GM23338 (cell line): ENCODE data around the gene AOAH. TPM values are rescaled to one million over a fixed set of nuclear protein-coding genes. Genes with fewer than 3 reads are reported as not detected.

Source experiments
- ATAC-seq: fragments of 200-7000 bp; cut with Tn5 transposase; 3 replicates; pipeline ENCODE4 v1.9.1; 2020
- DNase-seq: peaks from one replicate; pipeline ENCODE4 v3.0.0-alpha.2; 2015; ENCODE audit warnings: low spot score
- H2AFZ ChIP-seq: fragments of 200-600 bp; sonication (generic); 2 replicates; pipeline ENCODE4 v1.8.0; 2016; ENCODE audit warnings: antibody characterized with exemption, mild to moderate bottlenecking, moderate library complexity
- H3F3A ChIP-seq: fragments of 200-600 bp; sonication (generic); replicated peaks from 2 replicates; pipeline ENCODE4 v1.8.0; 2017; ENCODE audit warnings: antibody characterized with exemption, mixed run types, low read depth
- H3K27ac ChIP-seq: fragments of 200-600 bp; sonication (generic); 2 replicates; pipeline ENCODE4 v1.6.1; 2016; ENCODE audit warnings: low read depth
- H3K27me3 ChIP-seq: fragments of 200-600 bp; sonication (generic); 2 replicates; pipeline ENCODE4 v1.8.0; 2016; ENCODE audit warnings: mild to moderate bottlenecking, mixed run types, moderate library complexity; ENCODE audit not compliant: insufficient read depth
- H3K36me3 ChIP-seq: fragments of 200-600 bp; sonication (generic); 2 replicates; pipeline ENCODE4 v1.8.0; 2016; ENCODE audit warnings: mild to moderate bottlenecking; ENCODE audit not compliant: insufficient read depth
- H3K4me1 ChIP-seq: fragments of 200-600 bp; sonication (generic); 2 replicates; pipeline ENCODE4 v1.8.0; 2016; ENCODE audit warnings: mild to moderate bottlenecking, moderate library complexity; ENCODE audit not compliant: insufficient read depth
- H3K4me2 ChIP-seq: fragments of 200-600 bp; sonication (generic); 2 replicates; pipeline ENCODE4 v1.7.1; 2017; ENCODE audit warnings: mixed run types
- H3K4me3 ChIP-seq: fragments of 200-600 bp; sonication (generic); 2 replicates; pipeline ENCODE4 v1.6.1; 2016; ENCODE audit warnings: mixed run types
- H3K79me2 ChIP-seq: fragments of 200-600 bp; sonication (generic); replicated peaks from 2 replicates; pipeline ENCODE4 v1.8.0; 2017; ENCODE audit warnings: mild to moderate bottlenecking; ENCODE audit not compliant: insufficient read depth
- H3K9me2 ChIP-seq: fragments of 200-600 bp; sonication (generic); 2 replicates; pipeline ENCODE4 v1.8.0; 2017; ENCODE audit not compliant: insufficient read depth
- H4K20me1 ChIP-seq: fragments of 200-600 bp; sonication (generic); replicated peaks from 2 replicates; pipeline ENCODE4 v1.8.0; 2017; ENCODE audit warnings: mild to moderate bottlenecking; ENCODE audit not compliant: insufficient read depth
- H3K27ac Mint-ChIP-seq: 2 replicates; pipeline ENCODE4 v1.8.0; 2020; ENCODE audit warnings: inconsistent platforms, mild to moderate bottlenecking, moderate library complexity, mixed read lengths
- H3K27me3 Mint-ChIP-seq: 3 replicates; pipeline ENCODE4 v1.8.0; 2022; ENCODE audit warnings: low read depth, mild to moderate bottlenecking, moderate library complexity, mixed read lengths, inconsistent platforms; ENCODE audit not compliant: insufficient read depth, poor library complexity
- H3K36me3 Mint-ChIP-seq: 3 replicates; pipeline ENCODE4 v1.8.0; 2021; ENCODE audit warnings: low read depth, mild to moderate bottlenecking, inconsistent platforms, moderate library complexity, mixed read lengths
- H3K4me1 Mint-ChIP-seq: 3 replicates; pipeline ENCODE4 v1.8.0; 2020; ENCODE audit warnings: mild to moderate bottlenecking, inconsistent platforms, mixed read lengths
- H3K4me3 Mint-ChIP-seq: 3 replicates; pipeline ENCODE4 v1.8.0; 2021; ENCODE audit warnings: moderate library complexity, mild to moderate bottlenecking, inconsistent platforms, mixed read lengths
- H3K9me3 Mint-ChIP-seq: 3 replicates; pipeline ENCODE4 v1.8.0; 2020; ENCODE audit warnings: moderate library complexity, mild to moderate bottlenecking, inconsistent platforms, mixed read lengths
- CREB1 ChIP-seq: fragments of 250-450 bp; sonication (Bioruptor Pico); IDR thresholded peaks from 2 replicates; pipeline ENCODE4 v1.5.0; 2020; ENCODE audit warnings: low read depth, mild to moderate bottlenecking, moderate library complexity
- CTCF ChIP-seq, 2 experiments: fragments of 200-600 bp in 1 of 2; sonication (generic) in 1 of 2; conservative IDR thresholded peaks; 2 replicates each; pipeline versions ENCODE4 v1.5.1 to v1.6.1; 2016 to 2017; ENCODE audit warnings: antibody characterized with exemption in 2 of 2, low read depth in 2 of 2, mild to moderate bottlenecking in 2 of 2, moderate library complexity in 1 of 2
- ETS1 ChIP-seq: IDR thresholded peaks from 2 replicates; pipeline ENCODE4 v1.6.1; 2016; ENCODE audit warnings: antibody characterized with exemption
- EZH2 ChIP-seq: fragments of 200-600 bp; sonication (generic); IDR thresholded peaks from one replicate; pipeline ENCODE4 v1.8.0; 2017; ENCODE audit warnings: antibody characterized with exemption, mild to moderate bottlenecking, low read depth; ENCODE audit not compliant: unreplicated experiment
- EZH2phosphoT487 ChIP-seq: fragments of 200-600 bp; sonication (generic); IDR thresholded peaks from one replicate; pipeline ENCODE4 v1.8.1; 2018; ENCODE audit warnings: antibody characterized with exemption; ENCODE audit not compliant: unreplicated experiment
- JUNB ChIP-seq: IDR thresholded peaks from one replicate; pipeline ENCODE4 v1.6.1; 2016; ENCODE audit warnings: antibody characterized with exemption; ENCODE audit not compliant: unreplicated experiment
- NANOG ChIP-seq: IDR thresholded peaks from 2 replicates; pipeline ENCODE4 v1.6.1; 2016; ENCODE audit warnings: antibody characterized with exemption, borderline replicate concordance
- POLR2AphosphoS5 ChIP-seq: IDR thresholded peaks from 2 replicates; pipeline ENCODE4 v1.6.1; 2016; ENCODE audit warnings: antibody characterized with exemption, low read depth
- REST ChIP-seq: IDR thresholded peaks from one replicate; pipeline ENCODE4 v1.6.1; 2018; ENCODE audit warnings: antibody characterized with exemption; ENCODE audit not compliant: unreplicated experiment
- STAT1 ChIP-seq: IDR thresholded peaks from one replicate; pipeline ENCODE4 v1.6.1; 2016; ENCODE audit warnings: antibody characterized with exemption; ENCODE audit not compliant: unreplicated experiment
- ZNF114 ChIP-seq: fragments of 250-450 bp; sonication (Bioruptor Pico); IDR thresholded peaks from 2 replicates; pipeline ENCODE4 v1.5.0; 2020; ENCODE audit warnings: mild to moderate bottlenecking, moderate library complexity
- ZNF331 ChIP-seq: fragments of 250-450 bp; sonication (Bioruptor Pico); IDR thresholded peaks from 2 replicates; pipeline ENCODE4 v1.5.0; 2020; ENCODE audit warnings: low read depth, mild to moderate bottlenecking, moderate library complexity
- polyA plus RNA-seq: library from polyadenylated mRNA; unstranded; fragments of >200 nt; fragmentation: Nextera tagmentation; extraction: Ambion mirVana; gene quantifications from 2 replicates; pipeline ENCODE4 v1.2.1, GENCODE V29; 2016
- total RNA-seq: library from RNA; depleted of rRNA; stranded (reverse); fragments of >200 nt; shearing (Covaris generic); gene quantifications from 2 replicates; pipeline ENCODE4 v1.2.3, GENCODE V29; 2014
- TF ChIP-seq, protein P1 (sequence below): fragments of 250-450 bp; sonication (Bioruptor Pico); IDR thresholded peaks from 2 replicates; pipeline ENCODE4 v1.5.0; 2020; ENCODE audit warnings: mild to moderate bottlenecking, moderate library complexity

Gene AOAH
- total and polyA plus RNA-seq, 2 experiments from 2014 or later, result not detected

- H3K79me2 ChIP-seq, result no peaks in the 10 kb centered on the region
- Mint-ChIP-seq H3K27ac (no peak overlapping the region), H3K4me3 (no peak overlapping the region), H3K27me3 (peaks cover 7% of the 10 kb centered on the region), H3K9me3 (no peaks in the 10 kb centered on the region), H3K36me3 (no peaks in the 10 kb centered on the region), H3K4me1 (peaks cover 11% of the 10 kb centered on the region)
- DNase-seq, result no peak
- no peaks in the 10 kb centered on the region for H4K20me1 ChIP-seq
- H3K4me3 ChIP-seq, result no peak overlapping the region
- no peak overlapping the region for H3K27ac ChIP-seq
- H3K4me2 ChIP-seq, result no peak overlapping the region
- no peaks in the 10 kb centered on the region for H3K36me3 ChIP-seq
- H3F3A ChIP-seq, result no peaks in the 10 kb centered on the region
- no peaks in the 10 kb centered on the region for H3K27me3 ChIP-seq
- H2AFZ ChIP-seq, result no peak overlapping the region
- TF ChIP-seq STAT1 (no peak), CREB1 (CRISPR knock-in tag) (no peak), EZH2 (no peak), ZNF331 (CRISPR knock-in tag) (no peak), ZNF114 (CRISPR knock-in tag) (no peak), POLR2AphosphoS5 (no peak), JUNB (no peak), EZH2phosphoT487 (no peak), NANOG (no peak), CTCF (conservative IDR thresholded peaks at IDR 0.05; ENCODE audit: low read depth in 2 of 2) (no peak), ETS1 (no peak), REST (no peak)
- TF ChIP-seq, protein P1, sequence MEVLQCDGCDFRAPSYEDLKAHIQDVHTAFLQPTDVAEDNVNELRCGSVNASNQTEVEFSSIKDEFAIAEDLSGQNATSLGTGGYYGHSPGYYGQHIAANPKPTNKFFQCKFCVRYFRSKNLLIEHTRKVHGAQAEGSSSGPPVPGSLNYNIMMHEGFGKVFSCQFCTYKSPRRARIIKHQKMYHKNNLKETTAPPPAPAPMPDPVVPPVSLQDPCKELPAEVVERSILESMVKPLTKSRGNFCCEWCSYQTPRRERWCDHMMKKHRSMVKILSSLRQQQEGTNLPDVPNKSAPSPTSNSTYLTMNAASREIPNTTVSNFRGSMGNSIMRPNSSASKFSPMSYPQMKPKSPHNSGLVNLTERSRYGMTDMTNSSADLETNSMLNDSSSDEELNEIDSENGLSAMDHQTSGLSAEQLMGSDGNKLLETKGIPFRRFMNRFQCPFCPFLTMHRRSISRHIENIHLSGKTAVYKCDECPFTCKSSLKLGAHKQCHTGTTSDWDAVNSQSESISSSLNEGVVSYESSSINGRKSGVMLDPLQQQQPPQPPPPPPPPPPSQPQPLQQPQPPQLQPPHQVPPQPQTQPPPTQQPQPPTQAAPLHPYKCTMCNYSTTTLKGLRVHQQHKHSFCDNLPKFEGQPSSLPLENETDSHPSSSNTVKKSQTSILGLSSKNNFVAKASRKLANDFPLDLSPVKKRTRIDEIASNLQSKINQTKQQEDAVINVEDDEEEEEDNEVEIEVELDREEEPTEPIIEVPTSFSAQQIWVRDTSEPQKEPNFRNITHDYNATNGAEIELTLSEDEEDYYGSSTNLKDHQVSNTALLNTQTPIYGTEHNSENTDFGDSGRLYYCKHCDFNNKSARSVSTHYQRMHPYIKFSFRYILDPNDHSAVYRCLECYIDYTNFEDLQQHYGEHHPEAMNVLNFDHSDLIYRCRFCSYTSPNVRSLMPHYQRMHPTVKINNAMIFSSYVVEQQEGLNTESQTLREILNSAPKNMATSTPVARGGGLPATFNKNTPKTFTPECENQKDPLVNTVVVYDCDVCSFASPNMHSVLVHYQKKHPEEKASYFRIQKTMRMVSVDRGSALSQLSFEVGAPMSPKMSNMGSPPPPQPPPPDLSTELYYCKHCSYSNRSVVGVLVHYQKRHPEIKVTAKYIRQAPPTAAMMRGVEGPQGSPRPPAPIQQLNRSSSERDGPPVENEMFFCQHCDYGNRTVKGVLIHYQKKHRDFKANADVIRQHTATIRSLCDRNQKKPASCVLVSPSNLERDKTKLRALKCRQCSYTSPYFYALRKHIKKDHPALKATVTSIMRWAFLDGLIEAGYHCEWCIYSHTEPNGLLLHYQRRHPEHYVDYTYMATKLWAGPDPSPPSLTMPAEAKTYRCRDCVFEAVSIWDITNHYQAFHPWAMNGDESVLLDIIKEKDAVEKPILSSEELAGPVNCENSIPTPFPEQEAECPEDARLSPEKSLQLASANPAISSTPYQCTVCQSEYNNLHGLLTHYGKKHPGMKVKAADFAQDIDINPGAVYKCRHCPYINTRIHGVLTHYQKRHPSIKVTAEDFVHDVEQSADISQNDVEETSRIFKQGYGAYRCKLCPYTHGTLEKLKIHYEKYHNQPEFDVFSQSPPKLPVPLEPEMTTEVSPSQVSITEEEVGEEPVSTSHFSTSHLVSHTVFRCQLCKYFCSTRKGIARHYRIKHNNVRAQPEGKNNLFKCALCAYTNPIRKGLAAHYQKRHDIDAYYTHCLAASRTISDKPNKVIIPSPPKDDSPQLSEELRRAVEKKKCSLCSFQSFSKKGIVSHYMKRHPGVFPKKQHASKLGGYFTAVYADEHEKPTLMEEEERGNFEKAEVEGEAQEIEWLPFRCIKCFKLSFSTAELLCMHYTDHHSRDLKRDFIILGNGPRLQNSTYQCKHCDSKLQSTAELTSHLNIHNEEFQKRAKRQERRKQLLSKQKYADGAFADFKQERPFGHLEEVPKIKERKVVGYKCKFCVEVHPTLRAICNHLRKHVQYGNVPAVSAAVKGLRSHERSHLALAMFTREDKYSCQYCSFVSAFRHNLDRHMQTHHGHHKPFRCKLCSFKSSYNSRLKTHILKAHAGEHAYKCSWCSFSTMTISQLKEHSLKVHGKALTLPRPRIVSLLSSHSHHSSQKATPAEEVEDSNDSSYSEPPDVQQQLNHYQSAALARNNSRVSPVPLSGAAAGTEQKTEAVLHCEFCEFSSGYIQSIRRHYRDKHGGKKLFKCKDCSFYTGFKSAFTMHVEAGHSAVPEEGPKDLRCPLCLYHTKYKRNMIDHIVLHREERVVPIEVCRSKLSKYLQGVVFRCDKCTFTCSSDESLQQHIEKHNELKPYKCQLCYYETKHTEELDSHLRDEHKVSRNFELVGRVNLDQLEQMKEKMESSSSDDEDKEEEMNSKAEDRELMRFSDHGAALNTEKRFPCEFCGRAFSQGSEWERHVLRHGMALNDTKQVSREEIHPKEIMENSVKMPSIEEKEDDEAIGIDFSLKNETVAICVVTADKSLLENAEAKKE (CRISPR knock-in tag), result no peak
- ATAC-seq, result no peak
- H3K4me1 ChIP-seq, result peaks cover 6% of the 10 kb centered on the region; the same call in 1 of the 2 replicates
- peaks cover 13% of the 10 kb centered on the region for H3K9me2 ChIP-seq
Observed at GRCh38 chr7:36627836-36628235, 96.5 kb downstream of the AOAH start.
